Measurements from ENCODE around the gene TMEM240.
"Not testable (repeated sequence)": the region's sequence is repeated elsewhere in the genome, so short reads cannot be mapped to it uniquely, and the experiment has no call there.

- TF ChIP-seq NR4A1 (CRISPR knock-in tag; IDR thresholded peaks at IDR 0.05); NR4A1 (tag; IDR thresholded peaks at IDR 0.05); ARID3A (IDR thresholded peaks at IDR 0.05; ENCODE audit: borderline replicate concordance, low read depth, low read length); RBM39 (optimal IDR thresholded peaks at IDR 0.05; ENCODE audit: low read depth, low read length); FOXP1 (CRISPR knock-in tag; IDR thresholded peaks at IDR 0.05); ZNF609 (CRISPR knock-in tag; IDR thresholded peaks at IDR 0.05; ENCODE audit: borderline replicate concordance); KLF13 (tag; IDR thresholded peaks at IDR 0.05; ENCODE audit: borderline replicate concordance, low read depth); CREBBP (IDR thresholded peaks at IDR 0.05; ENCODE audit: low read depth, low read length); CEBPB (tag; IDR thresholded peaks at IDR 0.05); RNF2 (IDR thresholded peaks at IDR 0.05); DNMT1 (IDR thresholded peaks at IDR 0.05): not testable (repeated sequence)
- TF ChIP-seq, protein P1, sequence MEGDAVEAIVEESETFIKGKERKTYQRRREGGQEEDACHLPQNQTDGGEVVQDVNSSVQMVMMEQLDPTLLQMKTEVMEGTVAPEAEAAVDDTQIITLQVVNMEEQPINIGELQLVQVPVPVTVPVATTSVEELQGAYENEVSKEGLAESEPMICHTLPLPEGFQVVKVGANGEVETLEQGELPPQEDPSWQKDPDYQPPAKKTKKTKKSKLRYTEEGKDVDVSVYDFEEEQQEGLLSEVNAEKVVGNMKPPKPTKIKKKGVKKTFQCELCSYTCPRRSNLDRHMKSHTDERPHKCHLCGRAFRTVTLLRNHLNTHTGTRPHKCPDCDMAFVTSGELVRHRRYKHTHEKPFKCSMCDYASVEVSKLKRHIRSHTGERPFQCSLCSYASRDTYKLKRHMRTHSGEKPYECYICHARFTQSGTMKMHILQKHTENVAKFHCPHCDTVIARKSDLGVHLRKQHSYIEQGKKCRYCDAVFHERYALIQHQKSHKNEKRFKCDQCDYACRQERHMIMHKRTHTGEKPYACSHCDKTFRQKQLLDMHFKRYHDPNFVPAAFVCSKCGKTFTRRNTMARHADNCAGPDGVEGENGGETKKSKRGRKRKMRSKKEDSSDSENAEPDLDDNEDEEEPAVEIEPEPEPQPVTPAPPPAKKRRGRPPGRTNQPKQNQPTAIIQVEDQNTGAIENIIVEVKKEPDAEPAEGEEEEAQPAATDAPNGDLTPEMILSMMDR (IDR thresholded peaks at IDR 0.05 in 2 of 3, conservative IDR thresholded peaks at IDR 0.05 in 1 of 3; ENCODE audit: insufficient read depth in 2 of 3, low read depth in 1 of 3, low read length in 3 of 3): peak; percentile 25 to 33 (median 26); a peak in 4 of 6 replicates
Measured at GRCh38 chr1:1505366-1505798, 35.0 kb downstream of the TMEM240 start.
